Large intestine (tissue), 3 donors: ENCODE data around the gene CCL2. TPM values are rescaled to one million over a fixed set of nuclear protein-coding genes. Genes with fewer than 3 reads are reported as not detected.
A peak's percentile ranks its signal among the peaks of the same experiment; 100 is the strongest.

Experiments used
- DNase-seq, 2 donors: peaks; one replicate each; pipeline versions ENCODE4 v3.0.0 to v3.0.0-alpha.2; 2013
- H3K27ac ChIP-seq: one replicate; pipeline ENCODE4 v1.5.1; 2013; ENCODE audit warnings: low read length
- H3K27me3 ChIP-seq: 2 replicates; pipeline ENCODE4 v1.6.1; 2013; ENCODE audit warnings: low read length; ENCODE audit not compliant: control insufficient read depth, insufficient read depth
- H3K36me3 ChIP-seq: 2 replicates; pipeline ENCODE4 v1.6.1; 2013; ENCODE audit warnings: low read length; ENCODE audit not compliant: control insufficient read depth, insufficient read depth
- H3K4me1 ChIP-seq: one replicate; pipeline ENCODE4 v1.6.1; 2013; ENCODE audit warnings: low read length; ENCODE audit not compliant: control insufficient read depth, insufficient read depth
- H3K4me3 ChIP-seq: one replicate; pipeline ENCODE4 v1.5.1; 2013; ENCODE audit warnings: low read length
- H3K9me3 ChIP-seq: one replicate; pipeline ENCODE4 v1.6.1; 2013; ENCODE audit warnings: mild to moderate bottlenecking, low read depth, low read length, moderate library complexity; ENCODE audit not compliant: control insufficient read depth
- WGBS: methylation state at CpG from one replicate; pipeline ENCODE4 v1.1.5; 2013; ENCODE audit warnings: low lambda C conversion rate; ENCODE audit not compliant: insufficient coverage; 5-methylcytosine and 5-hydroxymethylcytosine counted together
- polyA plus RNA-seq: library from polyadenylated mRNA; unstranded; fragments of 120-200 nt; gene quantifications from one replicate; pipeline ENCODE4 v1.2.1, GENCODE V29; 2013

Gene CCL2
- polyA plus RNA-seq, 1 donor, result 34.5 TPM

DNA sequence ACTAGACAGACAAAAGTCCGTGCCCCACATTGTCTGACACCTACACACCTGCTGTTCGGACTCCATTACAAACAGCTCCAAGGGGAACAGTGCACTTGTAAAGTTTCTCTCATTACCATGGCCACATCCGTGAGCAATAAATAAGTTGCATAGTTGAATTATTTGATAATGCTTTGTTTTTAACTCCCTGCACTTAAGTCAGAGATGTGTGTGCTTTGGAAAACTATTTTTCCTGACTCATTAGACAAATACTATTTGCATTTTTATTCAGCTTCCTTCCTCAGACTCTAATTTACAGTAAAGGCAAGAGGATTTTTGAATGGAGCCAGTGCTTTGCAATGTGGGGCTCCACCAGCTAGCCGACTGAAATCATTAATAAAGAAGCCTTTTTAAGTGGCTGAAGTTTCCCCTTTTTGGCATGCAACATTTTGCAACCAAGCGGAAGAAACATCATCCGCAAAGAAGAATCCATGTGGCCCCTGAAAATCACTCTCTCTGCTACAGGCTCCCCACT, 6.5 kb upstream of the CCL2 start:
- WGBS, result no CpG with 5 or more reads among the region's 6 CpGs
- H3K27ac ChIP-seq, result peak overlapping the region; percentile 16
- no peak overlapping the region for H3K4me3 ChIP-seq
- H3K36me3 ChIP-seq, result no peaks in the 10 kb centered on the region
- H3K4me1 ChIP-seq, result peaks cover 49% of the 10 kb centered on the region
- no peaks in the 10 kb centered on the region for H3K9me3 ChIP-seq
- peak in 1 of 2 donors; percentile 63 for DNase-seq
- no peaks in the 10 kb centered on the region for H3K27me3 ChIP-seq

DNA sequence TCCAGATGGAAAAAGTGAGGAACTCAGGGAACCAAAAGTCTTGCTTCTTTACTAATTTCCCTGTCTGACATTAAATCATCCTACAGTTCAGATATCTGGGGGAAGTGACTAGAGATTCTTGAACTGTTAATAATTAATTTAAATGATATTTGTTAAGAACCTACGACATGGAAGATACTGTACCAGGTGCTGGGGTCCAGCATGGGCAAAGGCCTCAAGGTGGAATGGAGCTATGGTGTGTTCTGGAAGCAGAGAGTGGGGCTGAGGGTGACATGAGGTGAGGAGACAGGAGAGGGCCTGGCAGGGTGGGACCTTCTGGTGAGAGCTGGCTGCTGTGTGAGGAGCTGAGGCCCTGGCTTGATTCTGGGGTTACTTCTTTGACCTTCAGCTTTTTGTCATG, 6.0 kb upstream of the CCL2 start:
- no CpG with 5 or more reads among the region's 1 CpG for WGBS
- Histone ChIP-seq H3K36me3 (no peaks in the 10 kb centered on the region), H3K27ac (peak overlapping the region; percentile 48), H3K9me3 (no peaks in the 10 kb centered on the region), H3K4me1 (peaks cover 54% of the 10 kb centered on the region), H3K27me3 (no peaks in the 10 kb centered on the region), H3K4me3 (no peak overlapping the region)
- DNase-seq, result peak; percentile 60 to 86

DNA sequence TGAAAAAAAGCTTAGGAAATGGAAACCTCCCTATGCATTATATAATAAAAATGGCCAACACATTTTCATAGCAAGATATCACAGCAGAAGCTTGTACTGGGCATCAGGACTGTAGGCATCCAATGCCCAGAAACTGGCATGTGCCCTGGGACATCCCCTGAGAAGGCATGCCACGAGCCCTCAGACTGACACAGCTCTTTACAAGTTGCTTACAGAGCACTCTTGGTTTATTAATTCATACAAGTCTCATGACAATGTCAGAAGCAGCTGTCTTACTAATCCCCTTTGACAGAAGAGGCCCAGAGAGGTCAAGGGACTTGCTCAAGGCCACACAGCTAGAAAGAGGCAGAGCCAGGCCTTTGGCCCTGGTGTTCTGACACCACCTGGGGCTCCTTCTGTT, 5.6 kb upstream of the CCL2 start:
- Histone ChIP-seq H3K4me3 (no peak overlapping the region), H3K9me3 (no peaks in the 10 kb centered on the region), H3K27ac (peak overlapping the region; percentile 48), H3K4me1 (peaks cover 58% of the 10 kb centered on the region), H3K36me3 (no peaks in the 10 kb centered on the region), H3K27me3 (no peaks in the 10 kb centered on the region)
- peak in 1 of 2 donors; percentile 55 for DNase-seq
- WGBS, result no CpG with 5 or more reads among the region's 1 CpG

DNA sequence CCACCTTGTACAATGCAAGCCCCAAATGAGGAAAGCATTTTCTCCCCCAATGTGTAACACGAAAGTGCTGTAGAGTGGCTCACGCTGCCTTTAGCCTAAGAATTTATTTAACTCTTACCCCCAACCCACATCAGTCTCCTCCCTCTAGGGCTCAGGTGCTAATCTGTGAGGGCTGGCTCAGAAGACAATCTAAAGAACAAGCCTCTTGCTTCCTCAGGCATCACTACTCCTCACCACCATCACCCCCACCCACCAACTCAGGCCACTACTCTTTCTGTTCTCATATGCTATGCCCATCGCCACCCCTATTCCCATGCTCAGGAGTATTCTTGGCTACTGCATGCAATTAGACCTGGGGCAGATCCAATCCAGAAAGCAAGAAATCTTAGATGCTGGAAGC, 3.9 kb upstream of the CCL2 start:
- Histone ChIP-seq H3K4me3 (no peak overlapping the region), H3K36me3 (no peaks in the 10 kb centered on the region), H3K27me3 (no peaks in the 10 kb centered on the region), H3K9me3 (no peaks in the 10 kb centered on the region), H3K4me1 (peaks cover 66% of the 10 kb centered on the region), H3K27ac (no peak overlapping the region)
- no peak for DNase-seq
- WGBS, result no CpG with 5 or more reads among the region's 3 CpGs

DNA sequence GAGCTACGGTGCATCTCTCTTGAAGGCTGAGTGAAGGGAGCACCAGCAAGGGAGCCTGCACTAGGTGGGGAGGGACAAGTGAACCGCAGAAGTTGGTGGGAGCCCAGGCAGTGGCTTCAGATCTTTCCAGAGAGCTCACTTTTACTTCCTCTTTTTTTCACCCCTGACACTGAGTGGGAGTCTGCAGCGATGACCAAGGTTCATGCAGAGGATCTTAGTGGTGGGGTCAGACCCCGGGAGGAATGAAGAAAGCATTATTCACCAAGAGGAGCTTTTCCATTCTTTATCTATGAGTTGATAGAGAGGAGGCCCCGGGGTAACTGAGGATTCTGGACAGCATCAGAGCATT, 3.0 kb upstream of the CCL2 start:
- H3K27me3 ChIP-seq, result no peaks in the 10 kb centered on the region
- peaks cover 64% of the 10 kb centered on the region for H3K4me1 ChIP-seq
- no peak overlapping the region for H3K4me3 ChIP-seq
- no CpG with 5 or more reads among the region's 5 CpGs for WGBS
- DNase-seq, result no peak
- peak overlapping the region; percentile 8 for H3K27ac ChIP-seq
- no peaks in the 10 kb centered on the region for H3K36me3 ChIP-seq
- H3K9me3 ChIP-seq, result no peaks in the 10 kb centered on the region

DNA sequence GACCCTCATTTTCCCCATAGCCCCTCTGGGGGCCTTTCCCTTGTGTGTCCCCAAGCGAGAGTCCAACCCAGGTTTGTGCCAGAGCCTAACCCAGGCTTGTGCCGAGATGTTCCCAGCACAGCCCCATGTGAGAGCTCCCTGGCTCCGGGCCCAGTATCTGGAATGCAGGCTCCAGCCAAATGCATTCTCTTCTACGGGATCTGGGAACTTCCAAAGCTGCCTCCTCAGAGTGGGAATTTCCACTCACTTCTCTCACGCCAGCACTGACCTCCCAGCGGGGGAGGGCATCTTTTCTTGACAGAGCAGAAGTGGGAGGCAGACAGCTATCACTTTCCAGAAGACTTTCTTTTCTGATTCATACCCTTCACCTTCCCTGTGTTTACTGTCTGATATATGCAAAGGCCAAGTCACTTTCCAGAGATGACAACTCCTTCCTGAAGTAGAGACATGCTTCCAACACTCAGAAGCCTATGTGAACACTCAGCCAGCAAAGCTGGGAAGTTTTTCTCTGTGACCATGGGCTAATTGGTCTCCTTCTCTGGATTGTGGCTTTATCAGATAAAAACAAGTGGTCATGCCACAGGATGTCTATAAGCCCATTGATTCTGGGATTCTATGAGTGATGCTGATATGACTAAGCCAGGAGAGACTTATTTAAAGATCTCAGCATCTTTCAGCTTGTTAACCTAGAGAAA, 2.5 kb upstream of the CCL2 start:
- Histone ChIP-seq H3K9me3 (no peaks in the 10 kb centered on the region), H3K4me3 (no peak overlapping the region), H3K27me3 (no peaks in the 10 kb centered on the region), H3K27ac (peak overlapping the region; percentile 22), H3K36me3 (no peaks in the 10 kb centered on the region), H3K4me1 (peaks cover 61% of the 10 kb centered on the region)
- no CpG with 5 or more reads among the region's 6 CpGs for WGBS
- DNase-seq, result peak; percentile 70 to 74

DNA sequence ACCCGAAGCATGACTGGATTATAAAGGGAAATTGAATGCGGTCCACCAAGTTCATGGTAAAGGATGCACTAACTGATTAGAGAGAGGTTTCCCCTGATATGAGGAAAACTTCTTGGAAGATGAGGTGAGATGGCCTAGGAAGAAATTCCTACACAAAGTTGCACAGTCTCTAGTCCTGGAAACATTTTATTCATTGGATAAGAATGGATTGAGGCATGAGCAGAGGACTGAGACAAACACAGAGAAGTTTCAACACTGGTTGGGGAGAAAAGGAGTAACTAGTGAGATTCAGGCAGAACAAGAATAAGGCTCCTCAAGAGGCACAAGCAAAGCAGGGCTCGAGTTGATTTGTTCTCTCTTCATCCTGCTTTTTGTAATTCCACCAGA, 2.0 kb upstream of the CCL2 start:
- Histone ChIP-seq H3K27ac (peak overlapping the region; percentile 22), H3K4me1 (peaks cover 56% of the 10 kb centered on the region), H3K36me3 (no peaks in the 10 kb centered on the region), H3K27me3 (no peaks in the 10 kb centered on the region), H3K4me3 (no peak overlapping the region), H3K9me3 (no peaks in the 10 kb centered on the region)
- DNase-seq, result no peak
- 100% methylated on average over 2 of the region's 3 CpGs for WGBS

DNA sequence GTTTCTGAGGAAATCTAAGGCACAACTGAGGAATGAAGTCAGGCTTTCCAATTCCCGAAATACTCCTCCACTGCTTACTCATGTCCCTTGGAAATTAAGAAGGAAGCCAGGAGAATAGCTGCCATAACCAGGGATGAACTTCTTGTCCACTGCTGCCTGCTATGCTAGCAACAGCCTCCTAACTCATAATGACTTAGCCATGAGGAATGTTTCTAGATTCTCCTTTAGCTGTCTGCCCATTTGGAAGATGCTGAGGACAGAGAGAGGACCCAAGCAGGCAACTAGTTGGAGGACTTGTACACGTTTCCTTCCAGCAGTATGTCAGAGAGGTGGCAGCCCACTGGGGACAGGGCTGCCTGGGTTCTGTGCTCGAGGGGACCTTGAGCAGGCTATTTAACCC, 939 bp upstream of the CCL2 start:
- Histone ChIP-seq H3K36me3 (no peaks in the 10 kb centered on the region), H3K4me3 (no peak overlapping the region), H3K4me1 (peaks cover 46% of the 10 kb centered on the region), H3K27ac (peak overlapping the region; percentile 59), H3K27me3 (no peaks in the 10 kb centered on the region), H3K9me3 (no peaks in the 10 kb centered on the region)
- DNase-seq, result no peak
- WGBS, result no CpG with 5 or more reads among the region's 3 CpGs

DNA sequence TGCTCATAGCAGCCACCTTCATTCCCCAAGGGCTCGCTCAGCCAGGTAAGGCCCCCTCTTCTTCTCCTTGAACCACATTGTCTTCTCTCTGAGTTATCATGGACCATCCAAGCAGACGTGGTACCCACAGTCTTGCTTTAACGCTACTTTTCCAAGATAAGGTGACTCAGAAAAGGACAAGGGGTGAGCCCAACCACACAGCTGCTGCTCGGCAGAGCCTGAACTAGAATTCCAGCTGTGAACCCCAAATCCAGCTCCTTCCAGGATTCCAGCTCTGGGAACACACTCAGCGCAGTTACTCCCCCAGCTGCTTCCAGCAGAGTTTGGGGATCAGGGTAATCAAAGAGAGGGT, 272 bp downstream of the CCL2 start:
- H3K27ac ChIP-seq, result peak overlapping the region; percentile 59
- H3K4me3 ChIP-seq, result peak overlapping the region; percentile 26
- no CpG with 5 or more reads among the region's 5 CpGs for WGBS
- peaks cover 36% of the 10 kb centered on the region for H3K4me1 ChIP-seq
- H3K27me3 ChIP-seq, result no peaks in the 10 kb centered on the region
- H3K9me3 ChIP-seq, result no peaks in the 10 kb centered on the region
- no peaks in the 10 kb centered on the region for H3K36me3 ChIP-seq
- no peak for DNase-seq

DNA sequence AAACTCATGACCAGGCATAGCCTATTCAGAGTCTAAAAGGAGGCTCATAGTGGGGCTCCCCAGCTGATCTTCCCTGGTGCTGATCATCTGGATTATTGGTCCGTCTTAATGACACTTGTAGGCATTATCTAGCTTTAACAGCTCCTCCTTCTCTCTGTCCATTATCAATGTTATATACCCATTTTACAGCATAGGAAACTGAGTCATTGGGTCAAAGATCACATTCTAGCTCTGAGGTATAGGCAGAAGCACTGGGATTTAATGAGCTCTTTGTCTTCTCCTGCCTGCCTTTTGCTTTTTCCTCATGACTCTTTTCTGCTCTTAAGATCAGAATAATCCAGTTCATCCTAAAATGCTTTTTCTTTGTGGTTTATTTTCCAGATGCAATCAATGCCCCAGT, 756 bp downstream of the CCL2 start:
- H3K27ac ChIP-seq, result peak overlapping the region; percentile 59
- no peaks in the 10 kb centered on the region for H3K27me3 ChIP-seq
- no peak for DNase-seq
- no CpG with 5 or more reads among the region's 1 CpG for WGBS
- H3K4me3 ChIP-seq, result peak overlapping the region; percentile 26
- H3K9me3 ChIP-seq, result no peaks in the 10 kb centered on the region
- peaks cover 31% of the 10 kb centered on the region for H3K4me1 ChIP-seq
- no peaks in the 10 kb centered on the region for H3K36me3 ChIP-seq

DNA sequence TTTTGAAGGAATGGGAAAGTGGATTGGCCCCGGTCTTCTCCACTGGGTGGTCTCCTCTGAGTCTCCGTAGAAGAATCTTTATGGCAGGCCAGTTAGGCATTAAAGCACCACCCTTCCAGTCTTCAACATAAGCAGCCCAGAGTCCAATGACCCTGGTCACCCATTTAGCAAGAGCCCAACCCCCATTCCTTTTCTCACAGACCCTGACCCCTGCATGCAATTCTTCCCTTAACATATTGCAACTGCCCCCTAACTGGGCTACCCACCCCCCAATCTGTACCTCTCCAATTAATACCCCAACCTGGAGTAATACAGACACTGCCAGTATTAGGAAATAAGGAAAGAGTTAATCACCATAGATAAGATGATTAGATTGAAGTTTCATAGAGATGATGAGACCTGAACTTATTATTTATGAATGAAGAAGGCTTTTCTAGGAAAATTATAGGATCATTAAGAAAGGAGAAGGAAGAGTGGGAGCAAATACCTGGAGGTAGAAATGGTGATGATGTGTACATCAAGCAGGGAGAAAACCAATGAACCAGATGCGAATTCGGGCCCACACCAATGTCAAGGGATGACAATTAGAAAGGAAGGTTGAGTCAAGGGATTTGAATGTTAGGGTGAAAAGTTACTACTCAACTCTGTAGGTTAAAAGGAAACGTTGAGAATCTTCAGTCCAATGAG, 2.4 kb downstream of the CCL2 start:
- Histone ChIP-seq H3K27ac (no peak overlapping the region), H3K4me3 (no peak overlapping the region), H3K27me3 (no peaks in the 10 kb centered on the region), H3K4me1 (peaks cover 21% of the 10 kb centered on the region), H3K9me3 (no peaks in the 10 kb centered on the region), H3K36me3 (no peaks in the 10 kb centered on the region)
- WGBS, result 100% methylated on average over 2 of the region's 5 CpGs
- DNase-seq, result no peak
